ENCODE results near the gene KCNK17. TPM values are rescaled to one million over a fixed set of nuclear protein-coding genes. Genes with fewer than 3 reads are reported as not detected.

Gene KCNK17
- total and polyA plus RNA-seq, 2 donors (not counting 3 experiments of a cell fraction or from before 2014, with no cell fraction given), result not detected

DNA sequence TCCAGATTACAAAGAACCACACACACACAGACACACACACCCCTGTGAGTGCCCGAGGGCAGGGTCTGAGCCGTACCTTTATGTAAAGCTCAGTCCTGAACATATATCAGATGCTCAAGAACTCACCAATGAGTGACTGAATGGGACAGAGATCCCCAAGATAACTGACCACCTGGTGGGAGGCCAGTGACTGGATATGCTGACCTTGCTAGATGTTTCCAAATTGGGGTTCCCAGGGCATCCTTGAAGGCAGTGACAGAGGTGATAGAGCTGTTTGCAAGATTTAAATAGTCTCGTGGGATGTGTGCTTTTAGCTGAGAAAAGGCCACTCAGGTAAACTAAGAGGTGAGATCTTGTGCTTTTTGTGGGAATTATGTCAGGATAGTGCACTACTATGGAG lies 39.3 kb downstream of the KCNK17 start:
- FAIRE-seq (no peak), DNase-seq (ENCODE audit: low read depth, low spot score) (no peak)
- CTCF ChIA-PET, result no interaction called here
- no TSS peak for BruUV-seq (replicated peaks)
- POLR2A ChIA-PET, result no interaction called here
- Histone ChIP-seq H3K4me1 (ENCODE audit: control insufficient read depth, extremely low read depth, insufficient read depth, low read length) (no peaks in the 10 kb centered on the region), H3K36me3 (ENCODE audit: control insufficient read depth in 2 of 2, extremely low read depth in 1 of 2, insufficient read depth in 2 of 2, low read length in 2 of 2) (no peaks in the 10 kb centered on the region), H3K4me3 (replicated peaks in 1 of 3; ENCODE audit: insufficient read depth in 1 of 3, low read depth in 1 of 3, low read length in 3 of 3) (no peak overlapping the region), H3K4me2 (ENCODE audit: insufficient read depth, low read length) (no peak overlapping the region), H3K9me3 (replicated peaks; ENCODE audit: control insufficient read depth, insufficient read depth, low read length) (no peaks in the 10 kb centered on the region), H3K27me3 (ENCODE audit: control insufficient read depth in 2 of 2, insufficient read depth in 2 of 2, low read length in 2 of 2) (no peaks in the 10 kb centered on the region), H2AFZ (ENCODE audit: low read depth, low read length) (no peak overlapping the region), H3K9me1 (replicated peaks; ENCODE audit: control insufficient read depth, extremely low read depth, insufficient read depth, low read length) (no peaks in the 10 kb centered on the region), H3K9ac (replicated peaks; ENCODE audit: extremely low read depth, insufficient read depth, low read length) (no peak overlapping the region), H3K79me2 (ENCODE audit: control insufficient read depth, insufficient read depth, low read length) (no peaks in the 10 kb centered on the region), H4K20me1 (replicated peaks; ENCODE audit: control insufficient read depth, extremely low read depth, insufficient read depth, low read length) (no peaks in the 10 kb centered on the region), H3K27ac (ENCODE audit: insufficient read depth, low read depth, low read length) (no peak overlapping the region)
- intact Hi-C loops (cut with micrococcal nuclease), result no loop called here
- TF ChIP-seq MYC (IDR thresholded peaks at IDR 0.05; ENCODE audit: low read depth, low read length) (no peak), POLR2A (IDR thresholded peaks at IDR 0.05; ENCODE audit: low read depth, low read length) (no peak), JUN (IDR thresholded peaks at IDR 0.05; ENCODE audit: borderline replicate concordance, insufficient read depth, insufficient read length, low read depth) (no peak), FOS (IDR thresholded peaks at IDR 0.05; ENCODE audit: borderline replicate concordance, insufficient read depth, low read length) (no peak), GATA2 (IDR thresholded peaks at IDR 0.05; ENCODE audit: insufficient read depth, insufficient read length, low read depth, low read length) (no peak), EZH2 (IDR thresholded peaks at IDR 0.05; ENCODE audit: borderline replicate concordance, low read depth, low read length, severe bottlenecking) (no peak), POLR2AphosphoS5 (IDR thresholded peaks at IDR 0.05; ENCODE audit: insufficient read depth, low read depth, low read length) (no peak)
- TF ChIP-seq, protein P1, sequence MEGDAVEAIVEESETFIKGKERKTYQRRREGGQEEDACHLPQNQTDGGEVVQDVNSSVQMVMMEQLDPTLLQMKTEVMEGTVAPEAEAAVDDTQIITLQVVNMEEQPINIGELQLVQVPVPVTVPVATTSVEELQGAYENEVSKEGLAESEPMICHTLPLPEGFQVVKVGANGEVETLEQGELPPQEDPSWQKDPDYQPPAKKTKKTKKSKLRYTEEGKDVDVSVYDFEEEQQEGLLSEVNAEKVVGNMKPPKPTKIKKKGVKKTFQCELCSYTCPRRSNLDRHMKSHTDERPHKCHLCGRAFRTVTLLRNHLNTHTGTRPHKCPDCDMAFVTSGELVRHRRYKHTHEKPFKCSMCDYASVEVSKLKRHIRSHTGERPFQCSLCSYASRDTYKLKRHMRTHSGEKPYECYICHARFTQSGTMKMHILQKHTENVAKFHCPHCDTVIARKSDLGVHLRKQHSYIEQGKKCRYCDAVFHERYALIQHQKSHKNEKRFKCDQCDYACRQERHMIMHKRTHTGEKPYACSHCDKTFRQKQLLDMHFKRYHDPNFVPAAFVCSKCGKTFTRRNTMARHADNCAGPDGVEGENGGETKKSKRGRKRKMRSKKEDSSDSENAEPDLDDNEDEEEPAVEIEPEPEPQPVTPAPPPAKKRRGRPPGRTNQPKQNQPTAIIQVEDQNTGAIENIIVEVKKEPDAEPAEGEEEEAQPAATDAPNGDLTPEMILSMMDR (IDR thresholded peaks at IDR 0.05; ENCODE audit: extremely low read depth in 1 of 2, insufficient read depth in 1 of 2, low read depth in 1 of 2, low read length in 2 of 2), result no peak
- TF ChIP-seq, protein P2, sequence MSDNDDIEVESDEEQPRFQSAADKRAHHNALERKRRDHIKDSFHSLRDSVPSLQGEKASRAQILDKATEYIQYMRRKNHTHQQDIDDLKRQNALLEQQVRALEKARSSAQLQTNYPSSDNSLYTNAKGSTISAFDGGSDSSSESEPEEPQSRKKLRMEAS (IDR thresholded peaks at IDR 0.05; ENCODE audit: insufficient read depth, insufficient read length), result no peak
- dilution Hi-C loops (cut with MboI; ENCODE audit: extremely low pct_ligation_motif_present, low sequenced_read_pairs), result no loop called here
